22Rv1 (cell line): ENCODE measurements around the gene MTHFD1.

Source experiments
- H3K27ac ChIP-seq: fragments of 450-650 bp; 2 replicates; pipeline ENCODE4 v1.5.1; 2017
- ZFX ChIP-seq: fragments of 450-650 bp; IDR thresholded peaks from 2 replicates; pipeline ENCODE4 v1.6.1; 2017; ENCODE audit warnings: antibody characterized with exemption, borderline replicate concordance
- TF ChIP-seq, protein P1 (sequence below): fragments of 450-650 bp; IDR thresholded peaks from 2 replicates; pipeline ENCODE4 v1.5.1; 2017; ENCODE audit warnings: mild to moderate bottlenecking

Gene MTHFD1

DNA sequence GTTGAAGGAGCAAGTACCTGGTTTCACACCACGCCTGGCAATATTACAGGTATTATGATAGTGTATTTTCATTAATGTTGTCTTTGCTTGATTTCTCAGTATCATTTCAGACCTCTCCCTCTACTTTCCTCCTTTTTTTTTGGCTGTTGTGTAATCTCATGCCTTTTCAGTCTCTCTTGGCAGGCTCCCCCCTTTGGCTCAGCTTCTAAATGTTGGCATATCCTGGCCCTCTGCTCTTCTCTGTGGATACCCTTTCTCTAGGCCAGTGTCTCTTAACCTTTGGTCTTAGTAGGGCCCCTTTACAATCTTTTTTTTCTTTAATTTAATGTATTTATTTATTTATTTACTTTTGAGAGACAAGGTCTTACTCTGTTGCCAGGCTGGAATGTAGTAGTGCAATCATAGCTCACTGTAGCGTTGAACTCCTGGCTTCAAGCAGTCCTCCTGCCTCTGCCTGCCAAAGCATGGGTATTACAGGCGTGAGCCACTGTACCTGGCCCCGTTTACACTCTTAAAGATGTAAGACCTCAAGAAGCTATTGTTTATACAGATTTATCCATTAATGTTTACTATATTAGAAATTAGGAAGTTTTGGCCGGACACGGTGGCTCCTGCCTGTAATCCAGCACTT lies 12.8 kb downstream of the MTHFD1 start:
- TF ChIP-seq, protein P1, sequence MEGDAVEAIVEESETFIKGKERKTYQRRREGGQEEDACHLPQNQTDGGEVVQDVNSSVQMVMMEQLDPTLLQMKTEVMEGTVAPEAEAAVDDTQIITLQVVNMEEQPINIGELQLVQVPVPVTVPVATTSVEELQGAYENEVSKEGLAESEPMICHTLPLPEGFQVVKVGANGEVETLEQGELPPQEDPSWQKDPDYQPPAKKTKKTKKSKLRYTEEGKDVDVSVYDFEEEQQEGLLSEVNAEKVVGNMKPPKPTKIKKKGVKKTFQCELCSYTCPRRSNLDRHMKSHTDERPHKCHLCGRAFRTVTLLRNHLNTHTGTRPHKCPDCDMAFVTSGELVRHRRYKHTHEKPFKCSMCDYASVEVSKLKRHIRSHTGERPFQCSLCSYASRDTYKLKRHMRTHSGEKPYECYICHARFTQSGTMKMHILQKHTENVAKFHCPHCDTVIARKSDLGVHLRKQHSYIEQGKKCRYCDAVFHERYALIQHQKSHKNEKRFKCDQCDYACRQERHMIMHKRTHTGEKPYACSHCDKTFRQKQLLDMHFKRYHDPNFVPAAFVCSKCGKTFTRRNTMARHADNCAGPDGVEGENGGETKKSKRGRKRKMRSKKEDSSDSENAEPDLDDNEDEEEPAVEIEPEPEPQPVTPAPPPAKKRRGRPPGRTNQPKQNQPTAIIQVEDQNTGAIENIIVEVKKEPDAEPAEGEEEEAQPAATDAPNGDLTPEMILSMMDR: no peak
- TF ChIP-seq ZFX: no peak
- no peak overlapping the region for H3K27ac ChIP-seq

DNA sequence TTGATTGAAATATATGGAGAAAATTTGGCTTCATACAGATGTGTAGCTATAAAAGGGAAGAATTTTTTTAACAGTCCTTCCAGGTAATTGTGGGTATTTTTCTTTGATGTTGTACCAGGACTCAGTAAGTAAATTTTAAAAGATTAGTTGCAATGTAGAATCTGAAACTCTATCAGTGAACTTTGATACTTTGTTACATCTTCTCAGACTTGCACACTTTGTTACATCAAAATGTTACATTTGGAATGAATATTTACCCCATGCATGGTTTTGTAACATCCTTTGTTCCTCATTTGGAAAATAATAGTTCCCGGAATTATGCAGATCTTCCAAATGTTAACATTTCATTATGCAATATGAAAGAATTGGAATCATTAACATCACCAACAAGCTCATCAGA lies 13.8 kb downstream of the MTHFD1 start:
- H3K27ac ChIP-seq: no peak overlapping the region

DNA sequence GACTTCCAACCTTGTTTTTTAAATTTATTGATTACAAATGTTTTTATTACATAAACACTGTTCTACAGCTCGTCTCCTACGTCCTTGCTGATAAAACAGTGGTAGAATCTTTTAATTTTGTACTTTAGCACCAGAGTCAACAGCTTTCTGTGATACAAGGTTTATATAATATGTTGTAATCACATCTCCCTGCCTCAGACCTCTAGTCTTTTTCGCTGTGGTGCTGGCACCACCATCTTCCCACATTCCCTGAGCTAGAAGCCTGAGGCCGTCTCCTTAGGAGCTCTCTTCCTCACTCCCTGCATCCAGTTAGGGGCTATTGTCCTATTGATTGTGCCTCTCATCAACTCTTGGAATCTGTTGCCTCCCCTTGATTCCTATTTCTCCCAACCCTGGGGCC lies 17.1 kb downstream of the MTHFD1 start:
- no peak for TF ChIP-seq ZFX
- TF ChIP-seq, protein P1: no peak
- H3K27ac ChIP-seq: no peak overlapping the region

More for the DNA sequence above, 13.8 kb downstream of the MTHFD1 start:
- TF ChIP-seq ZFX: no peak
- TF ChIP-seq, protein P1: no peak

DNA sequence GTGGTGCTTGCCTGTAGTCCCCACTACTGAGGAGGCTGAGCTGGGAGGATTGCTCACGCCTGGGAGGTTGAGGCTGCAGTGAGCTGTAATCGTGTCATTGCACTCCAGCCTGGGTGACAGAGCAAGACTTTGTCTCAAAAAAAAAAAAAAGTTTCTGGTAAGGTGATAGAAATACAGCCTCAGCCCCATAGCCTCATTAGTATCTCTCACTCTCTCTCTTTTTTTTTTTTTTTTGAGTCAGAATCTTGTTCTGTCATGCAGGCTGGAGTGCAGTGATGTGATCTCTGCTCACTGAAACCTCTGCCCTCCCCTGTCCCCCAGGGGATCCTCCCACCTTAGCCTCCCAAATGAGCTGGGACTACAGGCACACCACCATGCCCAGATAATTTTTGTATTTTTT lies 19.2 kb downstream of the MTHFD1 start:
- TF ChIP-seq, protein P1: no peak
- no peak overlapping the region for H3K27ac ChIP-seq

DNA sequence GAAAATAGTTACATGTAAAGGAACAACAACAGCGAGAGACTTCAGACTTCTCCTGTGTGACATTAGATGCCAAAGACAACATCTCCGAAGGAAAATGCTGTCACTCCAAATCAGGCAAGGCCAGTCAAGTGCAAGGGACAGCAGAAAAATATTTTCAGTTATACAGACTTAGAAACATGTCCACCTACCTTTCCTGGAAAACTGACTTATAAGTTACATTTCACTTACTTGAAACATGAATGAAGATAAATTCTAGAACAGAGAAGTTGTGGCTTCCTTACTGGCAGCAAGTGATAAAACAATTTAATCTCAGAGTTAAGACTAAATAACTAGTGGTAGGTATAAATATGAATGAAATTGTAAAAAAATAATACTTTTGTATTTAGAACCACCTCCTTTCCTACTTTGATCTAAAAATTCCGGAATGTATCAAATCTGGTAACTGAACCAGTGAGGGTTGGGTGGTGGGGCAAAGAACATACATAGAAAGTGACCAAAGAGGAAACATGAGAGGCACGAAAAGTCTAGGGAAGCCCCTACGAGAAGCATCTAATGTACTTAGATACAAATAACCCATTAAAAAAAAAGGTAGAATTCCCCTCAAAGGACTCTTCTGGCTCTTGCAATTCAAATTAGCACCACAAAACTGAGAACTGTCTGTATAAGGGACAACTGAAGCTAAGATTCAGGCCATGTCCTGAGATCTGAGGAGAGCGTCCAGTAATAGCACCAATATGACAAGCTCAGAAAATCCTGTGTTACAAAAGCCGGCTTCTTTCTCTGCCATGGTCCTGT lies 21.2 kb downstream of the MTHFD1 start:
- no peak for TF ChIP-seq ZFX
- TF ChIP-seq, protein P1: no peak

DNA sequence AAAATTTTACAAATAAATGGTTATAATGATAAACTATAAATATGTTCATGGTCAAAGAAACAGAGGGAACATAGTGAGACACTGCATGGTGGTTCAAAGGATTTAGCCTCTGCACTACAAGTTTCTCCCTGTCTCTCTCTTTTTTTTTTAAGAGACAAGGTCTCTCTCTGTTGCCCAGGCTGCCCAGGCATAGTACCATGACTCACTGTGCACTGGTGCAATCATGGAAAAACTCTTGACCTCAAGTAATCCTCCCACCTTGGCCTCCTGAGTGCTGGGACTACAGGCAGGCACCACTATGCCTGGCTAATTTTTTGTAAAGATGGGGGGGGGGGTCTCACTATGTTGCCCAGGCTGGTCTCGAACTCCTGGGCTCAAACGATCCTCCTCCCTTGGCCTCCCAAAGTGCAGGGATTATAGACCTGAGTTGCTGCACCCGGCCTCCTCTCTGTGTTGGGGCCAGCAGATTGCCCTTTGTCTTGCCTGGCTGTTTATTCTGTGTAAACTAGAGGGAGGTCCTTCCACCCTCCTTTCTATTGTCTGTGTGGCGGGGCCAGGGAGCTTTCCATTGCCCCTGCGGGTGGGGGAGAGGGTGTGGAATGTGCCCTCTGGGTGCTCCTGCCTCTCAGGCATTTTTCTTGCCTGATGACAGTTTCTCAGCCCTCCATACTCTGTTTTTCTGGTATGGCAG lies 22.1 kb downstream of the MTHFD1 start:
- no peak for TF ChIP-seq ZFX
- TF ChIP-seq, protein P1: no peak
- no peak overlapping the region for H3K27ac ChIP-seq

More for the DNA sequence above, 21.2 kb downstream of the MTHFD1 start:
- H3K27ac ChIP-seq: no peak overlapping the region

DNA sequence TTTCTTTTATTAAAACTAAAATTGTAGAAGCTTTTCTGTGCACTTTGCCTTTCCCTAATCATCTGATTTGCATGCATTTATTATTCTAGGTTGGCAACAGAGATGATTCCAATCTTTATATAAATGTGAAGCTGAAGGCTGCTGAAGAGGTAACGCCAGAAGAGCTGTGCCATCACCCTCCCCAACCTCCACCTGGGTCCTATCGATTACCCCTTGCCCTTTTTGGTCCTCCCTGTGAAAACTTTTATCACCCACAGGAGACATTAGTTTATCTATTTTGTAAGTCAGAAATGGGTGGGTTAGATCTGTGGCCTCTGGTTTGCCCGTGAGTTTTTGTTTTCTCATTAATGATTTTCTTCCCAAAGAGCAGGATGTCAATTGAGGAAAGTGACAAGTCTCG lies 22.8 kb downstream of the MTHFD1 start:
- H3K27ac ChIP-seq: no peak overlapping the region
- TF ChIP-seq ZFX: no peak
- TF ChIP-seq, protein P1: no peak
